ENCODE measurements around the gene DCDC2C.
"Not testable (repeated sequence)": the region's sequence is repeated elsewhere in the genome, so short reads cannot be mapped to it uniquely, and the experiment has no call there.

Gene DCDC2C, protein sequence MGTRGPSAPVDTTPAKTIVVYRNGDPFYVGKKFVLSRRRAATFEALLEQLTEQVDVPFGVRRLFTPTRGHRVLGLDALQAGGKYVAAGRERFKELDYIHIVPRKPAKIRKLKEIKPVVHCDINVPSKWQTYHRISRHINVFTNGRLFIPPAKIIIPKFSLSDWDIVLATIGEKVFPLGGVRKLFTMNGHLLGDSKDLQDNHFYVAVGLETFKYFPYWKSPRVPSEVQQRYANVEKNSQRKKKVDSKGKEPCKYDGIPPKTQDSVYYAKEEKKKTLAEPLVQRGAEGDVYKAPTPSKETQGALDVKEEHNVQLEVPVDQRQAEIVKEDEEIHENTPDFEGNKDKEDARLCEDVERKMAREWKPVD

GRCh38 chr2:3703236-3703756 lies at the start of gene DCDC2C:
TSS of gene DCDC2C (plus strand) at chr2:3703575. CDS start at chr2:3703752, 177 bp downstream.
- DNase-seq = no peak

DNA sequence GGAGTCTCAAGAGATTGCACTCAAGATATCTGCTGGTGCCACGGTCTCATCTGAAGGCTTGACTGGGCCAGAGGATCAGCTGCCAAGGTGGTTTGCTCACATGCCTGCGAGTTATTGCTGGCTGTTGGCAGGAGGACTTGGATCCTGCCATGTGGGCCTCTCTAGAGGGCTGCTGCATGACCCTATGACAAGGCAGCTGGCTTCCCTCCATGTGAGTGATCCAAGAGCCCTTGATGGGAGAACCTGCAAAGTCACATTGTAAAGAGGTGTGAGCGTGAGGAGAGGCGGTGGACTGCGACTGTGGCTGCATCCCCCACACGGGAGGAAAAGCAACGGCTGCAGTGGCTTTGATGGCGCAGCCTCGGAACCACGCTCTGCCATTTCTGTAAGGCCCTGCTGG lies 49.4 kb upstream of the DCDC2C start:
- no peak for DNase-seq

- DNase-seq = no peak
These were observed 48.7 kb upstream of the DCDC2C start for GRCh38 chr2:3654531-3655225.

- DNase-seq = no peak
These were observed 47.3 kb upstream of the DCDC2C start for GRCh38 chr2:3655871-3656761.

- no peak for DNase-seq
These were observed 46.3 kb upstream of the DCDC2C start for GRCh38 chr2:3656762-3657721.

DNA sequence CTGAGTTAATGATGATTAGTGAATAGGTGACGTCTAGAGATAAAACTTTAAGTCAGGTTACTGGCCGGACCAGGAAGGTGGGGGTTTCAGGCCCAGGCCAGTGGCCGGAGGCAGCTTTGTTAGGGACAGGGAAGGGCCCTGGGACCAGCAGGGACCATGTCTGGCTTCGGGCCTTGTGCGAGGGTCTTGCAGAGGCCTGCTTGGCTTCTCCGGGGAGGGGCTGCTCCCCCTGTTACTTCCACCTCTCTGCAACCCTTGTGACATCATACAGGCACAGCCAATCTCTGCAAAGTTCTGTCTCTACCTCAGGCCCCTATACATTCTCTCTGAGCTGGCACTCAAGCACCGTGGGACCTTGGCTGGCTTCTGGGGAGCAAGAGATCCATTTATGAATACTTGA lies 45.5 kb upstream of the DCDC2C start, which contains the start of gene ALLC:
Gene ALLC (plus strand): TSS at position 320 of the 400 bp plus-strand sequence. CDS start 12,958 bp downstream, outside the sequence.
- no peak for DNase-seq

DNA sequence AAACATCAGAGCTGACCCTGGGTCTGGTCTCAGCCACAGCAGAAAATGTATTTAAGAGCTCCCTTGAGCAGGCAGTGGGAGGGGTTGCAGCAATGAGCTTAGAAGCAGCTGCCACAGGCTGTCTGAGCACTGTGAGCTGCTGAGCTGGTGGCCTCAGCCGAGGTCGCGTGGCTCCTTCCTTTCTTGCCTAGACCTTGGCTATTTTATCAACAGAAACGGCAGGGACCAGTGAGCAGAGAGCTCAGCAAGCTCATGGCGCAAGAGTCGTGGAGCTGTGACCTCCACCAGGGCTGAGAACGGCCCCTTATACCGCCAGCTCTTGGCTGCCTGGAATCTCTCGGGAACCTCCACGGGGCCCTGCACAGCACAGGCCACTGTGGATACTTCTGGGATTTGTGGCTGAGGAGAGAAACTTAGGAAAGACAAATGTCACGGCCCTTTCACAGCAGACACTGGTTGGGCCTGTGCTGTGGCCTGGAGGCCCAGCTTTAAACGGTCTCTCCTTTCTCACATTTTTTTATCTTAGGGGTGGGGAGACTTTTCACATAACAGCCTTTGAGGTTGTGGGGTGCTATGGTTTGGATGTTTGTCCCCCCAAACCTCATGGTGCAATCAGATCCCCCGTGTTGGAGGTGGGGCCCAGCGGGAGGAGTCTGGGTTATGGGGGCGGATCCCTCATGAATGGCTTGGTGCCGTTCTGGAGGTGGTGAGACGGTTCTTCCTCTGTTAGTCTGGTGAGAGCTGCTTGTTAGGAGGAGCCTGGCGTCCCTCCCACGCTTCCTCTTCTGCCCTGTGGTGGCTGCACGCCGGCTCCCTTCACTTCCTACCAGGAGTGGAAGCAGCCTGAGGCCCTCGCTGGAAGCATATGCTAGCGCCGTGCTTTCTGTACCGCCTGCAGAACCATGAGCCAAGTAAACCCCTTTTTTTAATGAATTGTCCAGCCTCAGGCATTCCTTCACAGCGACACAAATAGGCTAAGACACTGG lies 43.6 kb upstream of the DCDC2C start:
- DNase-seq = peak; percentile 17

DNA sequence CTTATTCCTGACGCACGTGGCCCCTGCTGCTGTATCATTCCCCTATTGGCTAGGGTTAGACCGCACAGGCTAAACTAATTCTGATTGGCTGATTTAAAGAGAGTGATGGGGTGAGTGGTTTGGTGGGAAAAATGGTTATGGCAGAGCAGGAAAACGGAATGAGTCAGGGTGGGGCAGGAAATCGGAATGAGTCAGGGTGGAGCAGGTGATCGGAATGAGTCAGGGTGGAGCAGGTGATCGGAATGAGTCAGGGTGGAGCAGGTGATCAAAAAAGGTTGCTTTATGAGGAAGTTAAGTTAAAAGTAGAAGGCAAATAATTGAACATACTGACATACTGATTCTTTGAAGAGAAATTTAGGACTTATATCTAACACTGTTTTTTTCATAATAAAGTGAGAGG lies 42.7 kb upstream of the DCDC2C start:
- DNase-seq = not testable (repeated sequence)

- DNase-seq = no peak
These were observed 42.2 kb upstream of the DCDC2C start for GRCh38 chr2:3661149-3661660.

DNA sequence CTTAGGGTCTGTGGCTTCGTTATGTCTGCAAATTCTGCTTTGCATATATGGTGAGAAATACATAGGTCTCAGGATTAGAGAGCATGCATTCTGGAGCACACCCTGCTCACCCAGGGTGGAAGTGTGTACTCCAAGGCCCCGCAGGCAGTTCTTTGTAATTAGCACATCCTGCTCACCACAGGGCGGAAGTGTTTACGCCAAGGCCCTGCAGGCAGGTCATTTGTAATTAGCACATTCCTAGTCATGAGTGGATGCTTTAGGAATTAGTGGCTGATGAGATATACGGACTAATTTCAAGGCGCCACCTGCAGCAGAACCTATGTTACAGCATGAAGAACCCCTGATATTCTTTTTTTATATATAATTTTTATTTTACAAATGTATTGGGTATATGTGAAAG lies 41.1 kb upstream of the DCDC2C start:
- DNase-seq = peak; percentile 59

DNA sequence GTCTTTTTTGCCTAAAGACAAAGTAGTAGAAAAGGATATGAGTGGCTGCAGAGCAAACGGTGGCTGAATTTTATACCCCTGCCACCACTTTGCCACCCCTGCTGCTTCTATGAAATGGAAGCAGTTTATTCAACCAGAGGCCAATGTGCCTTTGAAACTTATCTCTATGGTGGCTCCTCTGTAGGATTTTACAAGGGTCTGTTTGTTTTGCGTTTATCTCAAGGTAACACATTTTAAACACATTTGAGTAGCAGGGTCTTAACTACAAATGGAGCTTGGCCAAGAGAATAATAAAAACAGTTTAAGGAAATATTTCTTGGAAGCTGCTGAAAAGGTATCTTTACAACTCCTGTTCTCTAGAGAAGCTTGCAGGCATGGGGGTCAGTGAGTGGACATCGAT lies 39.3 kb upstream of the DCDC2C start:
- DNase-seq = no peak

DNA sequence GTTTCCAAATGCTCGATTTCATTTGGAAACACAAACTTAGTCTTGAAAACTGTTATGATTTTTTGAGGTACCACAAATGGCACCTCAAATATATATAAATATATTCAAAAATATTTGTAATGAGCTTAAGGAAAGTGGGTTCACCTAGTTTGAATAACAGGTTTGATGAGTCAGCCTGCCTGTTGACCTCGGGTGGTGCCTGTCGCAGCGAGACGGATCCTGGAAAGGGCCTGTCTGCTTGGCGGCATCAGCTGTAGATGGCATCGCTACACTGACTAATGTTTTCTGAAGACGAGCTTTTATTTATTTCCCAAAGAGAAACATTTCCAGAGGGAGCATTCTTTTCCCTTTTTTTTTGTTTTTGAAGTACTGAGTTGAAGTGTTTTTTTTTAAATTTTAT lies 38.5 kb upstream of the DCDC2C start:
- DNase-seq = no peak

GRCh38 chr2:3665886-3666612 lies 37.3 kb upstream of the DCDC2C start:
- DNase-seq = peak; percentile 17

GRCh38 chr2:3666613-3666975 lies 36.8 kb upstream of the DCDC2C start:
- DNase-seq = peak; percentile 14

GRCh38 chr2:3667151-3667631 lies 36.2 kb upstream of the DCDC2C start:
- DNase-seq = no peak

DNA sequence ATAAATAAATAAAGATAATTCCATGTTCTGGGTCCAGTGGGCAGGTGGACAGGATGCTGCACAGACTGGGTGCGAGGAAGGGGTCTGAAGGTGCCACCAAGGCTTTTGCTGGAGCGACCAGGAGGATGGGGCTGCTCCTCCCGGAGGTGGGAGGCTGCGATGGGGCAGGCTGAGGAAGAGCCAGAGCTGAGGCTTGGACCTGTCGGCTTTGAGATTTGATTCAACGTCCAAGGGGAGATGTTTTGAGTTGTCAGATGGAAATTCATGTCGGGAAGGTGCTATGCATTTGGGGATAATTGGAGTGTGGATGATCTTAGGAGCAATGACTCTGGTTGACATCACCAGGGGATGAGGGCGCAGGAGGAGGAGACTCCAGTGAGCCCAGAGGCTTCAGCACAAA lies 33.7 kb upstream of the DCDC2C start:
- DNase-seq = no peak

GRCh38 chr2:3670376-3670775 lies 33.0 kb upstream of the DCDC2C start:
- DNase-seq = no peak

DNA sequence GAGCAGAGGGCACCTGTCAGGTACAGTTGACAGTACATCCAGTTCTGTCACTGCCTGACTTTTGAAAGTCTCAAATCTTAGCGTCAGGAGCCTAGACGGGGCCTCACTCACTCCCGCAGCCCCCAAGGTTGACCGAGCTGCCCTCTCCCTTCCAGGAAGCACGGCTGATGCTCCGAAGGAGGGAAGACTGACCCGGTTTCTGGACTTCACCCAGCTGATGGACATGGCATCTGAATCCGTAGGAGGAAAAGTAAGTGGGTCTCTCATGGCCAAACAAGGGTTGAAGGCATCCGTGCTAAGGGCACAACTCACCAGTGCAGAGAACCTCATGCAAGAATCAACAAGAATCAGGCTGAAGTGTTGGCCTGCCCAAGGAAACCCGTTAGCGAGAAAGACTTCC lies 32.4 kb upstream of the DCDC2C start:
- no peak for DNase-seq

All from NCI-H146 (cell line).